HPDE6-E6E7 (cell line): ENCODE data around the gene WDR74.
"Not testable (repeated sequence)": the region's sequence is repeated elsewhere in the genome, so short reads cannot be mapped to it uniquely, and the experiment has no call there.

Experiments used
- DNase-seq: peaks from one replicate; pipeline ENCODE4 v3.0.0; 2011; ENCODE audit warnings: missing footprints; ENCODE audit errors: extremely low spot score

The WDR74 gene

GRCh38 chr11:62860835-62861563 lies 21.6 kb upstream of the WDR74 start:
- DNase-seq = no peak

- not testable (repeated sequence) for DNase-seq
Measured at GRCh38 chr11:62859281-62859703, 19.9 kb upstream of the WDR74 start.

- no peak for DNase-seq
Measured at GRCh38 chr11:62858201-62858600, 18.8 kb upstream of the WDR74 start.

- no peak for DNase-seq
Measured at GRCh38 chr11:62857541-62857982, 18.2 kb upstream of the WDR74 start.

GRCh38 chr11:62856333-62856895 lies 17.0 kb upstream of the WDR74 start:
- DNase-seq = no peak

GRCh38 chr11:62855571-62856332 lies 16.4 kb upstream of the WDR74 start:
- peak; percentile 94 for DNase-seq

- DNase-seq = no peak
Measured at GRCh38 chr11:62854825-62855570, 15.6 kb upstream of the WDR74 start.

GRCh38 chr11:62854013-62854824 lies 14.8 kb upstream of the WDR74 start:
- DNase-seq = no peak

GRCh38 chr11:62853279-62853965 lies 14.0 kb upstream of the WDR74 start:
- no peak for DNase-seq

GRCh38 chr11:62852523-62853188 lies 13.3 kb upstream of the WDR74 start:
- DNase-seq = no peak

GRCh38 chr11:62851807-62852522 lies 12.6 kb upstream of the WDR74 start:
- no peak for DNase-seq

GRCh38 chr11:62850911-62851806 lies 11.8 kb upstream of the WDR74 start:
- DNase-seq = no peak

- DNase-seq = no peak
Measured at GRCh38 chr11:62847767-62848314, 8.5 kb upstream of the WDR74 start.

- no peak for DNase-seq
Measured at GRCh38 chr11:62846177-62846576, 6.8 kb upstream of the WDR74 start.

- DNase-seq = no peak
Measured at GRCh38 chr11:62844154-62844553, 4.8 kb upstream of the WDR74 start.

GRCh38 chr11:62843466-62843865 lies 4.1 kb upstream of the WDR74 start:
- DNase-seq = no peak

- not testable (repeated sequence) for DNase-seq
Measured at GRCh38 chr11:62842891-62843290, 3.5 kb upstream of the WDR74 start.

GRCh38 chr11:62842171-62842741 lies 2.9 kb upstream of the WDR74 start:
- DNase-seq = peak; percentile 15
